ENCODE measurements around the gene TRIO.
"Not testable (repeated sequence)": the region's sequence is repeated elsewhere in the genome, so short reads cannot be mapped to it uniquely, and the experiment has no call there.

TRIO gene

GRCh38 chr5:14510156-14510734 is 367.1 kb downstream of the TRIO start:
- DNase-seq (ENCODE audit: low read depth): no peak

- DNase-seq (ENCODE audit: low read depth): no peak
Measured at GRCh38 chr5:14510880-14511279, 367.7 kb downstream of the TRIO start.

- DNase-seq (ENCODE audit: low read depth): no peak
Measured at GRCh38 chr5:14512574-14512973, 369.4 kb downstream of the TRIO start.

- no peak for DNase-seq (ENCODE audit: low read depth)
Measured at GRCh38 chr5:14513266-14513665, 370.1 kb downstream of the TRIO start.

- no peak for DNase-seq (ENCODE audit: low read depth)
Measured at GRCh38 chr5:14516901-14517300, 373.8 kb downstream of the TRIO start.

GRCh38 chr5:14518638-14519037 is 375.5 kb downstream of the TRIO start:
- no peak for DNase-seq (ENCODE audit: low read depth)

- no peak for DNase-seq (ENCODE audit: low read depth)
Measured at GRCh38 chr5:14521748-14522147, 378.6 kb downstream of the TRIO start.

GRCh38 chr5:14522721-14523120 is 379.6 kb downstream of the TRIO start:
- no peak for DNase-seq (ENCODE audit: low read depth)

GRCh38 chr5:14523243-14524034 is 380.3 kb downstream of the TRIO start:
- DNase-seq (ENCODE audit: low read depth): no peak

- DNase-seq (ENCODE audit: low read depth): no peak
Measured at GRCh38 chr5:14525397-14525796, 382.3 kb downstream of the TRIO start.

- DNase-seq (ENCODE audit: low read depth): no peak
Measured at GRCh38 chr5:14526493-14526892, 383.4 kb downstream of the TRIO start.

- no peak for DNase-seq (ENCODE audit: low read depth)
Measured at GRCh38 chr5:14528115-14528514, 385.0 kb downstream of the TRIO start.

- DNase-seq (ENCODE audit: low read depth): no peak
Measured at GRCh38 chr5:14528926-14529325, 385.8 kb downstream of the TRIO start.

- DNase-seq (ENCODE audit: low read depth): no peak
Measured at GRCh38 chr5:14531668-14532067, 388.5 kb downstream of the TRIO start.

- no peak for DNase-seq (ENCODE audit: low read depth)
Measured at GRCh38 chr5:14532180-14532579, 389.0 kb downstream of the TRIO start.

- DNase-seq (ENCODE audit: low read depth): no peak
Measured at GRCh38 chr5:14534773-14535172, 391.6 kb downstream of the TRIO start.

GRCh38 chr5:14545308-14545707 is 402.2 kb downstream of the TRIO start:
- DNase-seq (ENCODE audit: low read depth): no peak

GRCh38 chr5:14545862-14546261 is 402.7 kb downstream of the TRIO start:
- no peak for DNase-seq (ENCODE audit: low read depth)

GRCh38 chr5:14547666-14548065 is 404.5 kb downstream of the TRIO start:
- DNase-seq (ENCODE audit: low read depth): no peak

GRCh38 chr5:14551211-14551610 is 408.1 kb downstream of the TRIO start:
- DNase-seq (ENCODE audit: low read depth): no peak

GRCh38 chr5:14552017-14552416 is 408.9 kb downstream of the TRIO start:
- no peak for DNase-seq (ENCODE audit: low read depth)

GRCh38 chr5:14554288-14554687 is 411.1 kb downstream of the TRIO start:
- not testable (repeated sequence) for DNase-seq (ENCODE audit: low read depth)

- DNase-seq (ENCODE audit: low read depth): no peak
Measured at GRCh38 chr5:14556015-14556414, 412.9 kb downstream of the TRIO start.

- no peak for DNase-seq (ENCODE audit: low read depth)
Measured at GRCh38 chr5:14557203-14557770, 414.1 kb downstream of the TRIO start.

All from stimulated activated CD8-positive, alpha-beta memory T cell treated with anti-CD3 and anti-CD28 coated beads, Interleukin-15, amount 100 ng/mL, for 1 hour (primary cell).